ENCODE measurements around the gene TBCA. TPM values are rescaled to one million over a fixed set of nuclear protein-coding genes. Genes with fewer than 3 reads are reported as not detected.

TBCA gene
- total and polyA plus RNA-seq, 2 of the 13 experiments (the other 11 are each of a cell fraction or from before 2014, with no cell fraction given) = 93.8 to 309 TPM

DNA sequence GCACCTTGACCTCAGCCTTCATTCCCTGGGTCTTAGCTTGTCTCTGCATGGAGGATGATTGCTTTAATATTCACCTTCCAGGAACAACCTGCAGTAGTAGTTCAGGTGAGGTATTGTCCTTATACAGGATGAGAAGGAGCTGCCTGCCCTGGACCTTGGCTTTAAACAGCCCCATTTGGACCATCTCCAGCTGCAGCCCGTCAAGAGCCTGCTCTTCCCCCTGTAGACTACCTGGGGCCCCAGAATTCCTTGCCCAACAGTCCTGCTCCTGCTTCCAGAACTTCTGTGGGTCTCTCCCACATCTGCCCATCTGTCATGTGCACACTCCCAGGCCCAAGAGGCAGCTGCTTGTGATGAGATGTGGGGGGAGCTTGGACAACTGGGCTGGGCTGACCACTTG is 125.5 kb downstream of the TBCA start:
- in situ Hi-C loops (cut with HindIII; ENCODE audit: extremely low pct_ligation_motif_present, low pct_unique_long_range_greater_than_20kb) (no loop called here), intact Hi-C loops (cut with micrococcal nuclease; ENCODE audit: unreplicated experiment) (no loop called here)
- no TSS peak for BruUV-seq (replicated peaks)
- Histone ChIP-seq H3K4me1 (ENCODE audit: insufficient read depth, low read length) (no peaks in the 10 kb centered on the region), H3K4me2 (ENCODE audit: low read depth, low read length) (no peak overlapping the region), H3K4me3 (replicated peaks in 1 of 3; ENCODE audit: insufficient read depth in 1 of 3, low read depth in 2 of 3, low read length in 3 of 3) (no peak overlapping the region), H3K9ac (ENCODE audit: insufficient read depth, low read depth, low read length) (no peak overlapping the region), H3K36me3 (replicated peaks in 1 of 2; ENCODE audit: control insufficient read depth in 1 of 2, insufficient read depth in 2 of 2, low read length in 2 of 2) (no peaks in the 10 kb centered on the region), H3K79me2 (ENCODE audit: insufficient read depth, low read length) (no peaks in the 10 kb centered on the region), H3K27ac (ENCODE audit: extremely low read length, insufficient read depth, low read length) (no peak overlapping the region), H3K9me3 (ENCODE audit: low read length) (no peaks in the 10 kb centered on the region), H3K27me3 (ENCODE audit: control insufficient read depth in 1 of 2, insufficient read depth in 2 of 2, low read length in 2 of 2) (peaks cover 4 to 9% of the 10 kb centered on the region in 2 experiments; a peak in 2 of 5 replicates), H4K20me1 (ENCODE audit: insufficient read depth, low read length) (no peaks in the 10 kb centered on the region), H2AFZ (ENCODE audit: low read length) (no peak overlapping the region)
- FAIRE-seq (no peak), ATAC-seq (no peak), DNase-seq (ENCODE audit: low spot score) (no peak)
- TF ChIP-seq ZNF768 (CRISPR knock-in tag; IDR thresholded peaks at IDR 0.05) = no peak
- TF ChIP-seq ZNF430 (CRISPR knock-in tag; IDR thresholded peaks at IDR 0.05) = no peak
- no peak for TF ChIP-seq EP300 (IDR thresholded peaks at IDR 0.05; ENCODE audit: low read depth in 2 of 2, low read length in 2 of 2)
- no peak for TF ChIP-seq EP300 (CRISPR knock-in tag; IDR thresholded peaks at IDR 0.05; ENCODE audit: borderline replicate concordance)
- no peak for TF ChIP-seq ZNF556 (CRISPR knock-in tag; IDR thresholded peaks at IDR 0.05; ENCODE audit: borderline replicate concordance)
- TF ChIP-seq ZNF713 (CRISPR knock-in tag; IDR thresholded peaks at IDR 0.05) = no peak
- TF ChIP-seq ONECUT2 (CRISPR knock-in tag; IDR thresholded peaks at IDR 0.05) = no peak
- no peak for TF ChIP-seq NKX3-1 (CRISPR knock-in tag; IDR thresholded peaks at IDR 0.05)
- TF ChIP-seq, protein P1, sequence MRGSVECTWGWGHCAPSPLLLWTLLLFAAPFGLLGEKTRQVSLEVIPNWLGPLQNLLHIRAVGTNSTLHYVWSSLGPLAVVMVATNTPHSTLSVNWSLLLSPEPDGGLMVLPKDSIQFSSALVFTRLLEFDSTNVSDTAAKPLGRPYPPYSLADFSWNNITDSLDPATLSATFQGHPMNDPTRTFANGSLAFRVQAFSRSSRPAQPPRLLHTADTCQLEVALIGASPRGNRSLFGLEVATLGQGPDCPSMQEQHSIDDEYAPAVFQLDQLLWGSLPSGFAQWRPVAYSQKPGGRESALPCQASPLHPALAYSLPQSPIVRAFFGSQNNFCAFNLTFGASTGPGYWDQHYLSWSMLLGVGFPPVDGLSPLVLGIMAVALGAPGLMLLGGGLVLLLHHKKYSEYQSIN (CRISPR knock-in tag; IDR thresholded peaks at IDR 0.05; ENCODE audit: borderline replicate concordance) = no peak
- no peak for TF ChIP-seq HNRNPL (IDR thresholded peaks at IDR 0.05; ENCODE audit: low read depth, low read length)
- no peak for TF ChIP-seq FOXA3 (CRISPR knock-in tag; IDR thresholded peaks at IDR 0.05)
- TF ChIP-seq PITX1 (CRISPR knock-in tag; IDR thresholded peaks at IDR 0.05) = no peak
- TF ChIP-seq, protein P2, sequence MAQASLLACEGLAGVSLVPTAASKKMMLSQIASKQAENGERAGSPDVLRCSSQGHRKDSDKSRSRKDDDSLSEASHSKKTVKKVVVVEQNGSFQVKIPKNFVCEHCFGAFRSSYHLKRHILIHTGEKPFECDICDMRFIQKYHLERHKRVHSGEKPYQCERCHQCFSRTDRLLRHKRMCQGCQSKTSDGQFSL (CRISPR knock-in tag; IDR thresholded peaks at IDR 0.05) = no peak
- TF ChIP-seq ZFX (CRISPR knock-in tag; IDR thresholded peaks at IDR 0.05; ENCODE audit: low read depth) = no peak
- TF ChIP-seq HHEX (CRISPR knock-in tag; IDR thresholded peaks at IDR 0.05) = no peak
- TF ChIP-seq, protein P3, sequence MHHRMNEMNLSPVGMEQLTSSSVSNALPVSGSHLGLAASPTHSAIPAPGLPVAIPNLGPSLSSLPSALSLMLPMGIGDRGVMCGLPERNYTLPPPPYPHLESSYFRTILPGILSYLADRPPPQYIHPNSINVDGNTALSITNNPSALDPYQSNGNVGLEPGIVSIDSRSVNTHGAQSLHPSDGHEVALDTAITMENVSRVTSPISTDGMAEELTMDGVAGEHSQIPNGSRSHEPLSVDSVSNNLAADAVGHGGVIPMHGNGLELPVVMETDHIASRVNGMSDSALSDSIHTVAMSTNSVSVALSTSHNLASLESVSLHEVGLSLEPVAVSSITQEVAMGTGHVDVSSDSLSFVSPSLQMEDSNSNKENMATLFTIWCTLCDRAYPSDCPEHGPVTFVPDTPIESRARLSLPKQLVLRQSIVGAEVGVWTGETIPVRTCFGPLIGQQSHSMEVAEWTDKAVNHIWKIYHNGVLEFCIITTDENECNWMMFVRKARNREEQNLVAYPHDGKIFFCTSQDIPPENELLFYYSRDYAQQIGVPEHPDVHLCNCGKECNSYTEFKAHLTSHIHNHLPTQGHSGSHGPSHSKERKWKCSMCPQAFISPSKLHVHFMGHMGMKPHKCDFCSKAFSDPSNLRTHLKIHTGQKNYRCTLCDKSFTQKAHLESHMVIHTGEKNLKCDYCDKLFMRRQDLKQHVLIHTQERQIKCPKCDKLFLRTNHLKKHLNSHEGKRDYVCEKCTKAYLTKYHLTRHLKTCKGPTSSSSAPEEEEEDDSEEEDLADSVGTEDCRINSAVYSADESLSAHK (CRISPR knock-in tag; IDR thresholded peaks at IDR 0.05; ENCODE audit: borderline replicate concordance) = no peak
- TF ChIP-seq ZNF451 (CRISPR knock-in tag; IDR thresholded peaks at IDR 0.05) = no peak
- TF ChIP-seq SP140L (CRISPR knock-in tag; IDR thresholded peaks at IDR 0.05; ENCODE audit: borderline replicate concordance) = no peak
- TF ChIP-seq, protein P4, sequence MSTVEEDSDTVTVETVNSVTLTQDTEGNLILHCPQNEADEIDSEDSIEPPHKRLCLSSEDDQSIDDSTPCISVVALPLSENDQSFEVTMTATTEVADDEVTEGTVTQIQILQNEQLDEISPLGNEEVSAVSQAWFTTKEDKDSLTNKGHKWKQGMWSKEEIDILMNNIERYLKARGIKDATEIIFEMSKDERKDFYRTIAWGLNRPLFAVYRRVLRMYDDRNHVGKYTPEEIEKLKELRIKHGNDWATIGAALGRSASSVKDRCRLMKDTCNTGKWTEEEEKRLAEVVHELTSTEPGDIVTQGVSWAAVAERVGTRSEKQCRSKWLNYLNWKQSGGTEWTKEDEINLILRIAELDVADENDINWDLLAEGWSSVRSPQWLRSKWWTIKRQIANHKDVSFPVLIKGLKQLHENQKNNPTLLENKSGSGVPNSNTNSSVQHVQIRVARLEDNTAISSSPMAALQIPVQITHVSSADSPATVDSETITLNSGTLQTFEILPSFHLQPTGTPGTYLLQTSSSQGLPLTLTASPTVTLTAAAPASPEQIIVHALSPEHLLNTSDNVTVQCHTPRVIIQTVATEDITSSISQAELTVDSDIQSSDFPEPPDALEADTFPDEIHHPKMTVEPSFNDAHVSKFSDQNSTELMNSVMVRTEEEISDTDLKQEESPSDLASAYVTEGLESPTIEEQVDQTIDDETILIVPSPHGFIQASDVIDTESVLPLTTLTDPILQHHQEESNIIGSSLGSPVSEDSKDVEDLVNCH (CRISPR knock-in tag; IDR thresholded peaks at IDR 0.05) = no peak
- TF ChIP-seq TMF1 (CRISPR knock-in tag; IDR thresholded peaks at IDR 0.05; ENCODE audit: low read depth) = no peak
- TF ChIP-seq KDM5A (IDR thresholded peaks at IDR 0.05; ENCODE audit: borderline replicate concordance, low read length) = no peak
- 0% methylated on average over 1 of the region's 1 CpG for WGBS (ENCODE audit: low lambda C conversion rate)
- ChIA-PET POLR2A (no interaction called here), CTCF (ENCODE audit: low intra/inter-chr PET ratio, low total read pairs) (no interaction called here)

All from HepG2 (cell line).